GM12878 (cell line): Measurements from ENCODE around the gene LCN9. TPM values are rescaled to one million over a fixed set of nuclear protein-coding genes. Genes with fewer than 3 reads are reported as not detected.

Source experiments
- ATAC-seq: fragments of 200-7000 bp; cut with Tn5 transposase; 3 replicates; pipeline ENCODE4 v1.9.1; 2020; ENCODE audit warnings: mild to moderate bottlenecking, moderate library complexity
- BruUV-seq: library from RNA; stranded (reverse); fragments of 400-500 nt; replicated peaks from 2 replicates; lab custom pipeline; 2021; lab: Mats Ljungman, UMichigan
- CTCF ChIA-PET: fragments of 300-600 bp; sonication (Branson Sonifier 250); formaldehyde crosslinking; extraction: SDS; loops from one replicate; lab custom pipeline; 2021; ENCODE audit warnings: inconsistent platforms; lab: Yijun Ruan, JAX
- POLR2A ChIA-PET: fragments of 350-600 bp; formaldehyde crosslinking; extraction: SDS; loops from one replicate; lab custom pipeline; 2021; ENCODE audit warnings: inconsistent platforms; lab: Charles Lee
- RAD21 ChIA-PET: fragments of 300-600 bp; sonication (Branson Sonifier 250); formaldehyde crosslinking; loops from one replicate; lab custom pipeline; 2023; ENCODE audit warnings: antibody characterized with exemption; ENCODE audit not compliant: unreplicated experiment; lab: Charles Lee
- SMC1A ChIA-PET: fragments of 300-600 bp; sonication (Branson Sonifier 250); formaldehyde crosslinking; loops from one replicate; lab custom pipeline; 2023; ENCODE audit not compliant: unreplicated experiment, uncharacterized antibody; lab: Charles Lee
- DNase-seq: peaks from one replicate; pipeline ENCODE4 v3.0.0-alpha.2; 2011; ENCODE audit warnings: low read depth, low spot score
- FAIRE-seq: peaks from 3 replicates; lab custom pipeline; 2011; peaks lifted over from hg19 to GRCh38; lab: Jason Lieb, UNC
- H2AFZ ChIP-seq: 2 replicates; pipeline ENCODE4 v1.6.0; 2011; ENCODE audit warnings: low read depth, low read length, control low read depth; ENCODE audit not compliant: control insufficient read depth
- H3K27ac ChIP-seq: 2 replicates; pipeline ENCODE4 v1.5.1; 2011; ENCODE audit warnings: control low read depth; ENCODE audit not compliant: control insufficient read depth, insufficient read depth
- H3K27me3 ChIP-seq, 2 experiments: replicated peaks in 1 of 2; 2 replicates each; pipeline versions ENCODE4 v1.6.0 to v1.6.1; 2011; ENCODE audit warnings: low read length in 1 of 2; ENCODE audit not compliant: control insufficient read depth in 2 of 2, insufficient read depth in 2 of 2
- H3K36me3 ChIP-seq, 2 experiments: 2 replicates each; pipeline ENCODE4 v1.5.1; 2011; ENCODE audit warnings: low read length in 1 of 2; ENCODE audit not compliant: control insufficient read depth in 2 of 2, insufficient read depth in 2 of 2
- H3K4me1 ChIP-seq: 2 replicates; pipeline ENCODE4 v1.6.1; 2011; ENCODE audit warnings: mild to moderate bottlenecking, low read length, moderate library complexity, mixed read lengths; ENCODE audit not compliant: control insufficient read depth, insufficient read depth
- H3K4me2 ChIP-seq: 2 replicates; pipeline ENCODE4 v1.6.0; 2011; ENCODE audit warnings: control low read depth; ENCODE audit not compliant: control insufficient read depth, insufficient read depth
- H3K4me3 ChIP-seq: fragments of 200-600 bp; sonication (generic); 2 replicates; pipeline ENCODE4 v1.5.1; 2016
- H3K79me2 ChIP-seq: 2 replicates; pipeline ENCODE4 v1.6.0; 2011; ENCODE audit warnings: low read length; ENCODE audit not compliant: control insufficient read depth, insufficient read depth
- H3K9ac ChIP-seq: 2 replicates; pipeline ENCODE4 v1.8.0; 2011; ENCODE audit warnings: low read length, control low read depth, mixed read lengths; ENCODE audit not compliant: control insufficient read depth, insufficient read depth
- H3K9me3 ChIP-seq: replicated peaks from 3 replicates; pipeline ENCODE4 v1.5.1; 2011; ENCODE audit warnings: mild to moderate bottlenecking, low read length; ENCODE audit not compliant: control insufficient read depth, insufficient read depth
- H4K20me1 ChIP-seq: 2 replicates; pipeline ENCODE4 v1.6.0; 2011; ENCODE audit not compliant: control insufficient read depth, insufficient read depth
- CBFB ChIP-seq: IDR thresholded peaks from 2 replicates; pipeline ENCODE4 v1.6.1; 2016; ENCODE audit warnings: antibody characterized with exemption, low read depth
- EED ChIP-seq: sonication (generic); IDR thresholded peaks from 2 replicates; pipeline ENCODE4 v1.6.1; 2016; ENCODE audit warnings: antibody characterized with exemption, low read depth
- ESRRA ChIP-seq: IDR thresholded peaks from 2 replicates; pipeline ENCODE4 v1.6.1; 2012; ENCODE audit warnings: mild to moderate bottlenecking, low read length, improper control_type of control experiment
- IKZF2 ChIP-seq, 2 experiments: fragments of 450-650 bp; IDR thresholded peaks; 2 replicates each; pipeline ENCODE4 v1.6.1; 2017; ENCODE audit warnings: mild to moderate bottlenecking in 2 of 2, moderate library complexity in 2 of 2
- MLLT1 ChIP-seq: fragments of 450-650 bp; IDR thresholded peaks from 2 replicates; pipeline ENCODE4 v1.6.1; 2016; ENCODE audit warnings: mild to moderate bottlenecking
- NFXL1 ChIP-seq: fragments of 450-650 bp; IDR thresholded peaks from 2 replicates; pipeline ENCODE4 v1.6.1; 2017; ENCODE audit warnings: antibody characterized with exemption, mild to moderate bottlenecking, borderline replicate concordance
- PAX5 ChIP-seq: IDR thresholded peaks from 2 replicates; pipeline ENCODE4 v1.6.1; 2011; ENCODE audit warnings: low read depth, low read length, borderline replicate concordance
- PAX8 ChIP-seq: fragments of 450-650 bp; IDR thresholded peaks from 2 replicates; pipeline ENCODE4 v1.6.1; 2017; ENCODE audit warnings: mild to moderate bottlenecking, moderate library complexity
- PML ChIP-seq: IDR thresholded peaks from 2 replicates; pipeline ENCODE4 v1.6.1; 2012; ENCODE audit warnings: low read length, inconsistent platforms
- RELB ChIP-seq: fragments of 450-650 bp; IDR thresholded peaks from 2 replicates; pipeline ENCODE4 v1.6.1; 2017; ENCODE audit warnings: low read depth, mild to moderate bottlenecking, moderate library complexity
- SPI1 ChIP-seq: IDR thresholded peaks from 2 replicates; pipeline ENCODE4 v1.6.1; 2011; ENCODE audit warnings: low read depth, mild to moderate bottlenecking, low read length, moderate library complexity, borderline replicate concordance; ENCODE audit not compliant: insufficient read depth
- TBL1XR1 ChIP-seq: IDR thresholded peaks from 2 replicates; pipeline ENCODE4 v1.6.1; 2012; ENCODE audit warnings: low read depth, low read length, improper control_type of control experiment
- ZBED1 ChIP-seq: IDR thresholded peaks from 2 replicates; pipeline ENCODE4 v1.6.1; 2016; ENCODE audit warnings: borderline replicate concordance
- ZNF384 ChIP-seq: IDR thresholded peaks from 2 replicates; pipeline ENCODE4 v1.6.1; 2012; ENCODE audit warnings: low read depth, mild to moderate bottlenecking, low read length, improper control_type of control experiment, borderline replicate concordance
- WGBS: methylation state at CpG from one replicate; pipeline ENCODE4 v1.1.6; 2016; ENCODE audit warnings: low lambda C conversion rate; ENCODE audit not compliant: insufficient replicate concordance, insufficient coverage; ENCODE audit errors: missing lambda C conversion rate; 5-methylcytosine and 5-hydroxymethylcytosine counted together
- in situ Hi-C: fragments of 300-500 bp; cut with MboI; formaldehyde crosslinking; loops from 9 replicates; pipeline ENCODE4 v1.14.3; 2018; ENCODE audit warnings: mixed read lengths
- intact Hi-C: fragments of 100-400 bp; cut with micrococcal nuclease; formaldehyde crosslinking; loops from one replicate; pipeline ENCODE4 v1.14.2; 2022; ENCODE audit not compliant: unreplicated experiment
- polyA plus RNA-seq, 11 experiments: library from polyadenylated mRNA; depleted of rRNA in 4 of 11; unstranded in 6 of 11; stranded (reverse) in 5 of 11; fragments of >200 nt; fragmentation: Nextera tagmentation in 4 of 11; fragmentation: Illumina TruSeq in 1 of 11; extraction: Ambion mirVana in 4 of 11; extraction: Trizol in 1 of 11; gene quantifications; 1 replicate in 1 of 11; 2 replicates in 10 of 11; pipeline versions ENCODE4 v1.2.1 to v1.2.3, GENCODE V29; 2011 to 2016; ENCODE audit warnings: inconsistent platforms in 2 of 11, missing spikeins in 2 of 11, low read depth in 1 of 11
- total RNA-seq, 4 experiments: library from RNA; depleted of rRNA in 3 of 4; stranded (reverse); fragments of >200 nt in 3 of 4; fragmentation: Illumina TruSeq in 1 of 4; extraction: Trizol in 1 of 4; gene quantifications; 2 replicates each; pipeline versions ENCODE4 v1.2.1 to v1.2.3, GENCODE V29; 2013 to 2021

LCN9 gene
- total and polyA plus RNA-seq, 10 of the 15 experiments (the other 5 are each of a cell fraction or from before 2014, with no cell fraction given): not detected

GRCh38 chr9:135705376-135705775 is 42.3 kb downstream of the LCN9 start:
- no TSS peak for BruUV-seq
- DNase-seq (no peak), ATAC-seq (no peak)
- ChIA-PET CTCF (interaction anchor here (1.0 kb wide), 1 partner anchor 11 kb away, joined by 3 read pairs; no protein-coding TSS in a partner anchor), SMC1A (no interaction called here)
- no peak overlapping the region for H3K4me3 ChIP-seq
- TF ChIP-seq EED (no peak), RELB (no peak), ZNF384 (no peak), IKZF2 (IDR thresholded peaks at IDR 0.05) (no peak), SPI1 (no peak), TBL1XR1 (no peak), ZBED1 (no peak), ESRRA (no peak), PAX5 (no peak), NFXL1 (no peak), PAX8 (no peak), MLLT1 (no peak), PML (no peak), CBFB (no peak)
- TF ChIP-seq, all 136 proteins: peak for 0
- POLR2A ChIA-PET: no interaction called here
- Histone ChIP-seq H3K27me3 (no peaks in the 10 kb centered on the region), H3K4me1 (no peaks in the 10 kb centered on the region), H3K9ac (no peak overlapping the region), H3K36me3 (no peaks in the 10 kb centered on the region), H2AFZ (no peak overlapping the region), H3K79me2 (no peaks in the 10 kb centered on the region), H3K4me2 (no peak overlapping the region), H3K27ac (no peak overlapping the region), H4K20me1 (no peaks in the 10 kb centered on the region), H3K9me3 (no peaks in the 10 kb centered on the region)
- WGBS: 11% methylated on average over 14 of the region's 14 CpGs
- in situ Hi-C loops: no loop called here
- FAIRE-seq: no peak
- RAD21 ChIA-PET: no interaction called here
- intact Hi-C loops: no loop called here
